D721Med (cell line): Measurements from ENCODE around the gene SAMM50.

Experiments
- DNase-seq: peaks from one replicate; pipeline ENCODE4 v3.0.0; 2011; ENCODE audit warnings: low spot score; ENCODE audit not compliant: insufficient read length
- FAIRE-seq: peaks from 2 replicates; lab custom pipeline; 2011; peaks lifted over from hg19 to GRCh38; lab: Jason Lieb, UNC
- TF ChIP-seq, protein P1 (sequence below): IDR thresholded peaks from 2 replicates; pipeline ENCODE4 v1.5.1; 2012; ENCODE audit warnings: mild to moderate bottlenecking, control low read depth; ENCODE audit not compliant: insufficient read depth; ENCODE audit errors: missing control alignments

The SAMM50 gene

DNA sequence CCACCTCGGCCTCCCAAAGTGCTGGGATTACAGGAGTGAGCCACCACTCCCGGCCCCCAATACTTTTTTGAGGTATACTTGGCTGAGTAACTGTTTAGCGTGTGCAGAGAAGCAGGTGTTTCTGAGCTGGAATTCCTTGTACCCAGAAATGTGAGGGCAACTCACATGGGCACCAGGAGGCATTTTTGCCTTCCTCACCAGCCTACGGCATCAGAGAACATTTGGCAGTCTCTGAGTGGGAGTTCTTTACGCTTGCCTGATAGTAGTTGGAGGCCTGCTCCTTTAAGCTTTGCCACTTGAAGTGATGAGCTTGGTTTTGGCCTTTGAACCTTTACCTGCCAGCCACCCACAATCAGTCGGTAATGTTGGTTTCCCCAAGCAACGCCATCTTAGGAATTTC lies 78.0 kb downstream of the SAMM50 start:
- TF ChIP-seq, protein P1, sequence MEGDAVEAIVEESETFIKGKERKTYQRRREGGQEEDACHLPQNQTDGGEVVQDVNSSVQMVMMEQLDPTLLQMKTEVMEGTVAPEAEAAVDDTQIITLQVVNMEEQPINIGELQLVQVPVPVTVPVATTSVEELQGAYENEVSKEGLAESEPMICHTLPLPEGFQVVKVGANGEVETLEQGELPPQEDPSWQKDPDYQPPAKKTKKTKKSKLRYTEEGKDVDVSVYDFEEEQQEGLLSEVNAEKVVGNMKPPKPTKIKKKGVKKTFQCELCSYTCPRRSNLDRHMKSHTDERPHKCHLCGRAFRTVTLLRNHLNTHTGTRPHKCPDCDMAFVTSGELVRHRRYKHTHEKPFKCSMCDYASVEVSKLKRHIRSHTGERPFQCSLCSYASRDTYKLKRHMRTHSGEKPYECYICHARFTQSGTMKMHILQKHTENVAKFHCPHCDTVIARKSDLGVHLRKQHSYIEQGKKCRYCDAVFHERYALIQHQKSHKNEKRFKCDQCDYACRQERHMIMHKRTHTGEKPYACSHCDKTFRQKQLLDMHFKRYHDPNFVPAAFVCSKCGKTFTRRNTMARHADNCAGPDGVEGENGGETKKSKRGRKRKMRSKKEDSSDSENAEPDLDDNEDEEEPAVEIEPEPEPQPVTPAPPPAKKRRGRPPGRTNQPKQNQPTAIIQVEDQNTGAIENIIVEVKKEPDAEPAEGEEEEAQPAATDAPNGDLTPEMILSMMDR, result no peak
- FAIRE-seq (no peak), DNase-seq (no peak)

DNA sequence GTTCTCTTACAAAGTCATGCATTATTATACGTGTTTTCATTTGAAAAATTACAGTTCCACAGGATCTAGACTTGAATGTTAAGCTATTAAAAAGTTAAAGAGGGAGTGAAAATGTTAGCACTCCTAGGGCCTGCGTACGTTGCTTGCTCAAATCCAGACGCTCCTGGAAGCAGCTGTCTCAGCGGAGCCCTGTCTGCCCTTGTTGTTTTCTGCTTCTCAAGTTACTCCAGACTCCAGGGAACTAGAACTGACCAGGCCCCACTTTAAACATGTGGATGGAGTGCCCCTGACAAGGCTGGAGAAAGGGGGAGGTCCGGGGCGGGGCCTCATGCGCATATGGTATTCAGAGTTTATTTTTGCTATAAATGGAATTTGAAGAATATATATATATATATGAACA lies 78.5 kb downstream of the SAMM50 start:
- TF ChIP-seq, protein P1, result no peak
- FAIRE-seq (no peak), DNase-seq (no peak)

DNA sequence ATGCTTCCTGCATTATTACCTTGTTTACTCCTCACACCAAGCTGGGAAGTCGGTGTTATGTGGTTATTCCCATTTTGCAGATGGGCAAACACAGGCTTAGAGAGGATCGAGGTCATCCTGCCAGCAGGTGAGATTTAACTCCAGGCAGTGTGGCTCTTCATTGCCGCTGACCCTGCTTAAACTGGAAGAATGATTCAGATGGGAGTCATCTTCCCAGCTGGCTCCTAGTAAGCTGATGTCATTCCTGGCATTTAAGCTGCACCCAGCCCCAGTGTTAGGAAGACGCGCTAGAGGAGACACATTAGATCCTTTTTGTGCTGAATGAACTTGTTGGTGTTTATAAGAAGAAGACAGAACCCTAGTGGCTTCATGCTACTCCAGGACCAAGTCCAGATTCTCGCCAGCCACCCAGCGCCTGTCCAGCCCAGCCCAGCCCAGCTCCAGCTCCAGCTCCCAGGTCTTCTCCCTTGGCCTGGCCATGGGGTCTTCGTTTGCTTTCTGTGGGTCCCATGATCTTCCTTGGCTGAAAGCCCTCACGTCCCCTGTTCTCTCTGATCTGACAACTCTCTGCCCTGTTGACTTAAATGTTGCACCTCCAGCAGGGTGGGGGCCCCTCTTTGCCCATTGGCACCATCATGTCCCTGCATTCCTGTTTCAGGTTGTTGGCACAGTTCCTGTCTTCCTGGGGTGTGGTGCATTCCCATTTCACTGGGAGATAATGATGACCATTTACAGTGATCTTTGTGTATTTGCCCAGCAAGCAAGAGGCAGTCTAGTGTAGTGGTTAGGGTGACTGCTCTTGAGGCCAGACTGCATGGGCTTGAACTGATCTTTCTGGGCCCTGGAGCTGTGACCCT lies 82.5 kb downstream of the SAMM50 start:
- TF ChIP-seq, protein P1, result no peak
- no peak for DNase-seq
- FAIRE-seq, result no peak

DNA sequence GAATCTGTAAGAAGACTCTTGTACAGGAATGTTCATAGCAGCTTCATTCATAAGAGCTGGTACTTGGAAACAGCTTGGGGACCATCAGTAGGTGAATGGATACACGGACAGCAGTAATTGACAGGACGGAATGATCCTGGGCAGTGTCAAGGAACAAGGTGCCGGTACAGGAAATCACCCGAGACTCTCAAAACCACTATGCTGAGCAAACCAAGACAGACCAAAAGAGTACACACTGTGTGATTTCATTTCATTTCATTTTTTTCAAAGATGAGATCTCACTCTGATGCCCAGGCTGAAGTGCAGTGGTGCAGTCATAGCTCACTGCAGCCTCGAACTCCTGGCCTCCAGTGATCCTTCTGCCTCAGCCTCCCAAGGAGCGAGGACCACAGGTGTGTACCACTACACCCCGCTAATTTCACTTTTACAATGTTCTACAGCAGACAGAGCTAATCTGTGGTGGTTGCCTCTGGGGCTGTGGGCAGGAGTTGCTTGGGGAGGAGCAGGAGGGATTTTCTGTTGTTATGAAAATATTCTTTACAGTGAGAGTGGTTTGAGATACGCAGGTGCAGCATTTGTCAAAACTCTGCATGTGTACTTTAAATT lies 84.4 kb downstream of the SAMM50 start:
- FAIRE-seq, result no peak
- DNase-seq, result no peak
- TF ChIP-seq, protein P1, result no peak

DNA sequence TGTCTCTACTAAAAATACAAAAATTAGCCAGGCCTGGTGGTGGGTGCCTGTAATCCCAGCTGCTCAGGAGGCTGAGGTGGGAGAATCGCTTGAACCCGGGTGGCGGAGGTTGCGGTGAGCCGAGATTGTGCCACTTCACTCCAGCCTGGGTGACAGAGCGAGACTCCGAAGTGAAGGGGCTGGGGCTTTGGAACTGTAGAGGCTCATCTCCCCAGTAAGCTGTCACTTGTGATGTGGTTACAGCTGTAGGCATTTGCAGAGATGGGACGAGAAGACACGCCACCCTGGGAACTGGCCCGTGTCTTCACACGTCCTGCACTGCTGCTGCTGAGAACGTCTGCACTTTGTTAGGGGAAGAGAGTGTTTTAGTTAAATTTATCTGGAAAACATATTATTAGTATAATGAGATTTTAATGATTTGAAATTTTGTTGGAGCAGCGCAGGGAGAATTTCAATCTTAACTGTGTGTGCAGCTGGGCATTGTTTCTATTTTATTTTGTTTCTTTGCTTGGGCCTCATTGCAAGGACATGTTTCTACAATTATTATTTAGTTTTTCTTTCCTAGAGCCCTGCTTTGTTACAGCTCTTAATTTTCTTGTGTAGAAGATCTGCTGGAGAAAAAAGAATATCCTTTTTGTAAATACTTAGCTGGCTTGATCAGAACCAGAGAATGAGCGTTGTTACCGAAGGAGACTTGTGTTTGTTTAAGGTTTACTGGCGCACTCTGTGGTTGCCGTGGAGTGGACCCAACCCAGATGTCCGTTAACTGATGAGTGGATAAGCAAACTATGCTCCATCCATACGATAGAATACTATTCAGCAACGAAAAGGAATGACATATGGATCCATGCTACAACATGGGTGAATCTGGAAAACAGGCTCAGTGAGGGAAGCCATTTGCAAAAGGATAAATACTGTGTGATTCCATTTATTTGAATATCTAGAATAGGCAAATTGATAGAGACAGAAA lies 87.3 kb downstream of the SAMM50 start:
- FAIRE-seq, result no peak
- no peak for DNase-seq
- TF ChIP-seq, protein P1, result no peak

DNA sequence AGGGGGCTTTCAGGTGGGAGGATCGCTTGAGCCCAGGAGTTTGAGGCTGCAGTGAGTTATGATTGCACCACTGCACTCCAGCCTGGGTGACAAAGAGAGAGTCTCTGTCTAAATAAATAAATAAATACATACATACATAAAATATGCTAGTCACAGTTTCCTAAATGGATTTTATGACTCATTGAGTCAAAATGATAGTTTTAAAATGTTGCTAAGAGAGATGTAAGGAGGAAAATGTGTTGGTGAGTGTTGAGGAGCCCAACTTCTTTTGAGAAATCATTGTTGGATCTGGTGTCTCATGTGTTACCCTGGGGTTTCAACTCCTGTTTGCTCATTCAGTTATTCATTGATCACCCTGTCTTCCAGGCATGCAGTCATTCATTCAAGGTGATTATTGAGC lies 89.9 kb downstream of the SAMM50 start:
- no peak for DNase-seq
- no peak for FAIRE-seq
- TF ChIP-seq, protein P1, result no peak
